H1 (cell line): ENCODE data around the gene SLC3A2. TPM values are rescaled to one million over a fixed set of nuclear protein-coding genes. Genes with fewer than 3 reads are reported as not detected.

Experiments used
- CTCF ChIA-PET: fragments of 300-600 bp; sonication (Branson Sonifier 250); formaldehyde crosslinking; loops from one replicate; lab custom pipeline; 2021; ENCODE audit not compliant: partially characterized antibody; lab: Charles Lee
- POLR2A ChIA-PET: fragments of 300-600 bp; sonication (Branson Sonifier 250); formaldehyde crosslinking; loops from one replicate; lab custom pipeline; 2021; ENCODE audit warnings: inconsistent platforms; ENCODE audit not compliant: partially characterized antibody; lab: Charles Lee
- DNase-seq, 2 experiments: peaks; one replicate each; pipeline versions ENCODE4 v3.0.0 to v3.0.0-alpha.2; 2010 to 2022; ENCODE audit warnings: low spot score in 2 of 2, low read depth in 1 of 2, mixed read lengths in 1 of 2
- FAIRE-seq: peaks from 2 replicates; lab custom pipeline; 2011; peaks lifted over from hg19 to GRCh38; lab: Jason Lieb, UNC
- H2AFZ ChIP-seq: 2 replicates; pipeline ENCODE4 v1.8.1; 2012; ENCODE audit warnings: low read length, inconsistent platforms
- H2AK5ac ChIP-seq: 2 replicates; pipeline ENCODE4 v1.6.1; 2013; ENCODE audit warnings: low read depth, low read length
- H2BK120ac ChIP-seq: replicated peaks from 2 replicates; pipeline ENCODE3; 2013; ENCODE audit warnings: low read depth, low read length, inconsistent platforms
- H2BK12ac ChIP-seq: 2 replicates; pipeline ENCODE4 v1.6.1; 2013; ENCODE audit warnings: low read depth, low read length
- H2BK15ac ChIP-seq: 2 replicates; pipeline ENCODE4 v1.6.1; 2013; ENCODE audit warnings: low read length
- H2BK20ac ChIP-seq: 2 replicates; pipeline ENCODE4 v1.6.1; 2013; ENCODE audit warnings: low read length
- H2BK5ac ChIP-seq: 2 replicates; pipeline ENCODE4 v1.6.1; 2013; ENCODE audit warnings: low read depth, low read length
- H3K14ac ChIP-seq: 2 replicates; pipeline ENCODE4 v1.6.1; 2013; ENCODE audit warnings: inconsistent platforms; ENCODE audit not compliant: insufficient read length
- H3K18ac ChIP-seq: 2 replicates; pipeline ENCODE4 v1.6.1; 2013; ENCODE audit warnings: low read length; ENCODE audit errors: extremely low read depth
- H3K23ac ChIP-seq: 2 replicates; pipeline ENCODE4 v1.6.1; 2013; ENCODE audit warnings: inconsistent platforms; ENCODE audit not compliant: insufficient read length
- H3K23me2 ChIP-seq: 2 replicates; pipeline ENCODE4 v1.6.1; 2013; ENCODE audit warnings: low read depth, low read length
- H3K27ac ChIP-seq: 2 replicates; pipeline ENCODE4 v1.6.1; 2011; ENCODE audit warnings: low read depth, low read length, inconsistent platforms
- H3K27me3 ChIP-seq, 4 experiments: replicated peaks in 1 of 4; 1 replicate in 1 of 4; 2 replicates in 3 of 4; pipeline versions ENCODE4 v1.6.1 to v1.8.1; 2011 to 2013; ENCODE audit warnings: low read length in 3 of 4, mild to moderate bottlenecking in 3 of 4, inconsistent platforms in 2 of 4, mixed read lengths in 2 of 4, moderate library complexity in 1 of 4; ENCODE audit not compliant: control insufficient read depth in 3 of 4, insufficient read depth in 3 of 4; ENCODE audit errors: extremely low read depth in 1 of 4
- H3K36me3 ChIP-seq, 4 experiments: 2 replicates each; pipeline versions ENCODE4 v1.6.1 to v1.8.1; 2011 to 2013; ENCODE audit warnings: mild to moderate bottlenecking in 4 of 4, low read length in 3 of 4, moderate library complexity in 2 of 4, control low read depth in 1 of 4, inconsistent platforms in 1 of 4; ENCODE audit not compliant: insufficient read depth in 4 of 4, control insufficient read depth in 2 of 4
- H3K4ac ChIP-seq: replicated peaks from 2 replicates; pipeline ENCODE3; 2013; ENCODE audit warnings: low read length, low read depth, mixed read lengths, inconsistent platforms; ENCODE audit not compliant: insufficient read length
- H3K4me1 ChIP-seq, 4 experiments: replicated peaks in 1 of 4; 1 replicate in 1 of 4; 2 replicates in 3 of 4; pipeline versions ENCODE4 v1.6.1 to v1.8.1; 2011 to 2013; ENCODE audit warnings: low read length in 3 of 4, inconsistent platforms in 2 of 4, mixed read lengths in 1 of 4; ENCODE audit not compliant: insufficient read depth in 4 of 4, control insufficient read depth in 3 of 4
- H3K4me2 ChIP-seq, 2 experiments: 2 replicates each; pipeline versions ENCODE4 v1.6.1 to v1.8.1; 2011 to 2013; ENCODE audit warnings: low read depth in 2 of 2, low read length in 2 of 2, control low read depth in 1 of 2, inconsistent platforms in 1 of 2, mild to moderate bottlenecking in 1 of 2; ENCODE audit not compliant: insufficient read depth in 1 of 2
- H3K4me3 ChIP-seq, 4 experiments: fragments of 200-600, 300-600 bp in 1 of 4; sonication (generic), shearing (Covaris generic), sonication (Bioruptor Twin) in 1 of 4; 2 replicates each; pipeline versions ENCODE4 v1.5.1 to v1.8.1; 2011 to 2016; ENCODE audit warnings: low read length in 4 of 4, low read depth in 3 of 4, control low read depth in 2 of 4, inconsistent platforms in 2 of 4, mild to moderate bottlenecking in 2 of 4, mixed read lengths in 1 of 4, moderate library complexity in 1 of 4; ENCODE audit not compliant: insufficient read depth in 2 of 4; ENCODE audit errors: extremely low read depth in 1 of 4
- H3K56ac ChIP-seq: replicated peaks from 2 replicates; pipeline ENCODE3; 2013; ENCODE audit warnings: low read depth, mild to moderate bottlenecking, mixed read lengths, low read length, inconsistent platforms; ENCODE audit not compliant: insufficient read length
- H3K79me1 ChIP-seq: 2 replicates; pipeline ENCODE4 v1.6.1; 2013; ENCODE audit warnings: low read depth, low read length, control low read depth
- H3K79me2 ChIP-seq, 2 experiments: 2 replicates each; pipeline versions ENCODE4 v1.6.1 to v1.8.1; 2012 to 2013; ENCODE audit warnings: low read length in 2 of 2, mild to moderate bottlenecking in 2 of 2, inconsistent platforms in 1 of 2; ENCODE audit not compliant: insufficient read depth in 2 of 2, control insufficient read depth in 1 of 2
- H3K9ac ChIP-seq, 4 experiments: replicated peaks in 1 of 4; 1 replicate in 1 of 4; 2 replicates in 3 of 4; pipeline versions ENCODE4 v1.6.1 to v1.8.1; 2011 to 2013; ENCODE audit warnings: low read depth in 3 of 4, low read length in 3 of 4, control low read depth in 2 of 4, mild to moderate bottlenecking in 2 of 4, moderate library complexity in 2 of 4, inconsistent platforms in 1 of 4; ENCODE audit errors: extremely low read depth in 1 of 4
- H3K9me3 ChIP-seq, 2 experiments: 2 replicates each; pipeline versions ENCODE4 v1.6.1 to v1.8.1; 2012 to 2013; ENCODE audit warnings: mild to moderate bottlenecking in 2 of 2, moderate library complexity in 2 of 2, control low read depth in 1 of 2, inconsistent platforms in 1 of 2, low read depth in 1 of 2, low read length in 1 of 2, mixed read lengths in 1 of 2; ENCODE audit not compliant: insufficient read depth in 2 of 2
- H4K20me1 ChIP-seq, 2 experiments: replicated peaks in 1 of 2; 2 replicates each; pipeline versions ENCODE3 to v1.8.1; 2011 to 2013; ENCODE audit warnings: inconsistent platforms in 2 of 2, low read length in 2 of 2, mild to moderate bottlenecking in 1 of 2; ENCODE audit not compliant: insufficient read depth in 2 of 2, control insufficient read depth in 1 of 2
- H4K5ac ChIP-seq: 2 replicates; pipeline ENCODE4 v1.6.1; 2013; ENCODE audit warnings: low read length, low read depth, mixed read lengths, inconsistent platforms; ENCODE audit not compliant: insufficient read length
- H4K8ac ChIP-seq: 2 replicates; pipeline ENCODE4 v1.8.0; 2013; ENCODE audit warnings: mild to moderate bottlenecking, moderate library complexity, low read length, inconsistent platforms; ENCODE audit not compliant: insufficient read depth; ENCODE audit errors: extremely low read depth
- H4K91ac ChIP-seq: replicated peaks from 2 replicates; pipeline ENCODE3; 2013; ENCODE audit warnings: low read length, mixed read lengths, inconsistent platforms; ENCODE audit not compliant: insufficient read length
- E2F6 ChIP-seq: IDR thresholded peaks from 2 replicates; pipeline ENCODE4 v1.6.1; 2012; ENCODE audit warnings: inconsistent platforms
- EP300 ChIP-seq, 2 experiments: IDR thresholded peaks; 1 replicate in 1 of 2; 2 replicates in 1 of 2; pipeline ENCODE4 v1.6.1; 2011 to 2012; ENCODE audit warnings: low read depth in 2 of 2, low read length in 2 of 2, mild to moderate bottlenecking in 2 of 2, borderline replicate concordance in 1 of 2, inconsistent platforms in 1 of 2, moderate library complexity in 1 of 2
- HDAC2 ChIP-seq, 2 experiments: fragments of 300-600 bp in 1 of 2; sonication (generic) in 1 of 2; IDR thresholded peaks; 2 replicates each; pipeline ENCODE4 v1.6.1; 2011 to 2012; ENCODE audit warnings: low read depth in 2 of 2, low read length in 2 of 2, mild to moderate bottlenecking in 2 of 2, moderate library complexity in 2 of 2, borderline replicate concordance in 1 of 2, inconsistent platforms in 1 of 2
- WGBS, 2 experiments: shearing (Covaris generic) in 1 of 2; methylation state at CpG; one replicate each; pipeline versions ENCODE4 v1.1.6 to v1.1.7; 2013 to 2015; ENCODE audit warnings: low lambda C conversion rate in 2 of 2, mixed read lengths in 2 of 2, inconsistent platforms in 1 of 2, low coverage in 1 of 2, missing lambda C conversion rate in 1 of 2; ENCODE audit not compliant: insufficient replicate concordance in 2 of 2, insufficient coverage in 1 of 2, insufficient read length in 1 of 2; ENCODE audit errors: extremely low coverage in 1 of 2, missing lambda C conversion rate in 1 of 2; 5-methylcytosine and 5-hydroxymethylcytosine counted together
- polyA plus RNA-seq, 7 experiments: library from polyadenylated mRNA; depleted of rRNA in 3 of 7; stranded (reverse) in 5 of 7; unstranded in 2 of 7; fragments of >200 nt in 5 of 7; fragments of 200-250 nt in 2 of 7; gene quantifications; 1 replicate in 5 of 7; 2 replicates in 1 of 7; 4 replicates in 1 of 7; pipeline versions ENCODE4 v1.2.1 to v1.2.3, GENCODE V29; 2011 to 2013; ENCODE audit warnings: missing spikeins in 2 of 7, mixed read lengths in 2 of 7
- total RNA-seq: library from RNA; stranded (reverse); fragmentation: NEBNext Ultra II Directional; extraction: Animal tissue kit (Norgen Biotek cat#: 25700); gene quantifications from 2 replicates; pipeline ENCODE4 v1.2.1, GENCODE V29; 2021

SLC3A2 gene
- total and polyA plus RNA-seq, 2 of the 8 experiments (the other 6 are each of a cell fraction or from before 2014, with no cell fraction given): 410 to 435 TPM

- Histone ChIP-seq H3K27ac (no peak overlapping the region), H4K8ac (no peak overlapping the region), H3K18ac (no peak overlapping the region), H2BK5ac (no peak overlapping the region), H3K56ac (no peak overlapping the region), H3K79me2 (peaks cover 4 to 90% of the 10 kb centered on the region in 2 experiments; a peak in 3 of 4 replicates), H4K91ac (no peak overlapping the region), H2AK5ac (no peak overlapping the region), H3K4ac (no peak overlapping the region), H3K4me1 (peaks cover 0 to 7% (median 1%) of the 10 kb centered on the region in 4 experiments; a peak in 3 of 7 replicates), H3K4me3 (no peak overlapping the region), H2AFZ (no peak overlapping the region), H3K9ac (no peak overlapping the region), H4K20me1 (peaks cover 9 to 18% of the 10 kb centered on the region in 2 experiments), H3K4me2 (no peak overlapping the region), H3K36me3 (peaks cover 15 to 83% (median 42%) of the 10 kb centered on the region in 4 experiments; a peak in 7 of 8 replicates), H3K14ac (no peak overlapping the region), H4K5ac (no peak overlapping the region), H3K79me1 (no peaks in the 10 kb centered on the region; the same call in 1 of the 2 replicates), H3K9me3 (no peaks in the 10 kb centered on the region), H2BK12ac (no peak overlapping the region), H3K23ac (no peak overlapping the region), H2BK120ac (no peak overlapping the region), H3K27me3 (no peaks in the 10 kb centered on the region), H2BK15ac (no peak overlapping the region), H3K23me2 (no peaks in the 10 kb centered on the region; the same call in 1 of the 2 replicates), H2BK20ac (no peak overlapping the region)
- 87% methylated on average over 6 of the region's 7 CpGs; no CpG with 5 or more reads in 1 of the 2 experiments for WGBS, 2 experiments
- no peak for FAIRE-seq
- ChIA-PET CTCF (interaction anchor here (0.9 to 2.9 kb wide), 9 partner anchors 10 to 99 kb away, joined by 3 to 12 read pairs (median 4); partner anchors contain the start of gene TMEM179B), POLR2A (interaction anchor here (0.8 to 57.8 kb wide), 7 partner anchors 3 to 88 kb away, joined by 3 to 2104 read pairs (median 4); partner anchors contain the start of genes CHRM1, NXF1, SLC3A2 and TMEM179B)
- TF ChIP-seq E2F6 (no peak), EP300 (IDR thresholded peaks at IDR 0.05; ENCODE audit: borderline replicate concordance in 1 of 2, low read depth in 2 of 2, low read length in 2 of 2) (no peak), HDAC2 (IDR thresholded peaks at IDR 0.05; ENCODE audit: borderline replicate concordance in 1 of 2, low read depth in 2 of 2, low read length in 2 of 2) (no peak)
- DNase-seq: no peak
Measured at GRCh38 chr11:62874851-62875250, 5.8 kb upstream of the SLC3A2 start.
